ENCODE results near the gene HSD11B2.

The HSD11B2 gene

DNA sequence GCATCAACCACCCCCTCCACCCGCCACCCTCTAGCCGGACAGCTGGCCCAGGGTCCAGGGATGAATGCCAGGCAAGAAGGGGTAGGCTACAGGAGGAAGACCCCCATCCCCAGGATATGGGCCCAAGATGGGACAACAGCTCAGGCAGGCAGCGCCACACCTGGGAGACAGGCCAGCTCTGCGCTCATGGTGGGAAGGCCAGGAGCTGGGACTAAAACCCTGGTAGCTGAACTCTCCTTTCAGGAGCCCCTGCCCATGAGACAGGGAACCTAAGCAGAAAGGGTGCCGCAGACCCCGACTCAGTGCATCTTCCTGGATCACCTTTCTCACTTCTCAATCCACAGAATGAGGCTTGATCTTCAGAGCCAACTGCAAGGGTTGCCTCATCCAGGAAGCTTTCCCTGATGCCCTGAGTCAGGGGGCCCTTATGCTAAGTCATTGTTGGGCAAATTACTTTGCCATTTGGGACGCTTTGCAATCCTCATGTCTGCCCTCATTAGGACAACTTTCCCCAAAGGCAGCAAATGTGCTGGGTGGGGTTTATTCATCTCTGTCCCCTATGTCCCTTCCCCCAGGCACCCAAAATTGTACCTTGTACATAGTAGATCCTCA, 23.6 kb upstream of the HSD11B2 start:
- Histone ChIP-seq H3K9me3 (ENCODE audit: insufficient read depth, low read length, severe bottlenecking) (no peaks in the 10 kb centered on the region), H4K20me1 (ENCODE audit: insufficient read depth, low read length) (no peaks in the 10 kb centered on the region), H3K27me3 (ENCODE audit: insufficient read depth, low read length, poor library complexity) (peaks cover 10% of the 10 kb centered on the region), H3K4me3 (ENCODE audit: low read depth in 1 of 2, low read length in 2 of 2) (no peak overlapping the region), H3K27ac (ENCODE audit: low read length) (no peak overlapping the region), H3K79me2 (ENCODE audit: insufficient read depth, low read length) (no peaks in the 10 kb centered on the region), H3K36me3 (ENCODE audit: insufficient read depth, low read length) (no peaks in the 10 kb centered on the region), H3K9ac (ENCODE audit: low read depth, low read length) (no peak overlapping the region), H3K4me2 (ENCODE audit: insufficient read depth, low read length) (no peak overlapping the region), H2AFZ (ENCODE audit: low read depth, low read length) (no peak overlapping the region; the same call in 1 of the 2 replicates), H3K4me1 (ENCODE audit: insufficient read depth, low read length) (no peaks in the 10 kb centered on the region)
- DNase-seq (no peak), ATAC-seq (ENCODE audit: insufficient read depth, low read depth) (no peak)
- TF ChIP-seq, protein P1, sequence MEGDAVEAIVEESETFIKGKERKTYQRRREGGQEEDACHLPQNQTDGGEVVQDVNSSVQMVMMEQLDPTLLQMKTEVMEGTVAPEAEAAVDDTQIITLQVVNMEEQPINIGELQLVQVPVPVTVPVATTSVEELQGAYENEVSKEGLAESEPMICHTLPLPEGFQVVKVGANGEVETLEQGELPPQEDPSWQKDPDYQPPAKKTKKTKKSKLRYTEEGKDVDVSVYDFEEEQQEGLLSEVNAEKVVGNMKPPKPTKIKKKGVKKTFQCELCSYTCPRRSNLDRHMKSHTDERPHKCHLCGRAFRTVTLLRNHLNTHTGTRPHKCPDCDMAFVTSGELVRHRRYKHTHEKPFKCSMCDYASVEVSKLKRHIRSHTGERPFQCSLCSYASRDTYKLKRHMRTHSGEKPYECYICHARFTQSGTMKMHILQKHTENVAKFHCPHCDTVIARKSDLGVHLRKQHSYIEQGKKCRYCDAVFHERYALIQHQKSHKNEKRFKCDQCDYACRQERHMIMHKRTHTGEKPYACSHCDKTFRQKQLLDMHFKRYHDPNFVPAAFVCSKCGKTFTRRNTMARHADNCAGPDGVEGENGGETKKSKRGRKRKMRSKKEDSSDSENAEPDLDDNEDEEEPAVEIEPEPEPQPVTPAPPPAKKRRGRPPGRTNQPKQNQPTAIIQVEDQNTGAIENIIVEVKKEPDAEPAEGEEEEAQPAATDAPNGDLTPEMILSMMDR (IDR thresholded peaks at IDR 0.05; ENCODE audit: borderline replicate concordance, extremely low read depth, low read length, poor library complexity, severe bottlenecking): no peak
- no peak for TF ChIP-seq EZH2 (IDR thresholded peaks at IDR 0.05; ENCODE audit: borderline replicate concordance, low read depth, low read length, severe bottlenecking)

DNA sequence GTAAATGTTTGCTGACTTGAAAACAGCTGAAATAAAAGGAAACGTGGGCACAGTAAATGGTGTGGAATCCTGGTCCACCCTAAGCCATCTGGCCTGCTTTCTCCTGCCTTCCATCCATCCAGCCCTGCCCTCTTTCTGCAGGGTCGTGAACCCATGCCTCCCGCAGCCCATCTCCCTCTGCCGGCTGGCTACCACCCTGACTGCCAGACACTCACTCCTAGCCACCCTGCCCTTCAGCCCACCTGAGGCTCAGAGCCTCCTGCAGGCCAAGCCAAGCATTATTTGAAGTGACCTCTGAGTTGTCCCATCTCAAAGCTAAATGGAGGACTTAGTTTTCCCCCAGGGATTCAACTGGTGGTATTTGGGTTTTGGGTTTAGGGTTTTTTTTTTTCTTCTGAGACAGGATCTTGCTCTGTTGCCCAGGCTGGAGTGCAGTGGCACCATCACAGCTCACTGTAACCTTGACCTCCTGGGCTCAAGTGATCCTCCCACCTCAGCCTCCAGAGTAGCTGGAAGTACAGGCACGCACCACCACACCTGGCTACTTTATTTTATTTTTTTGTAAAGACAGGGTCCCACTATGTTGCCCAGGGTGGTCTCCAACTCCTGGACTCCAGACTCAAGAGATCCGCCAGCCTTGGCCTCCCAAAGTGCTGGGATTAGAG, 23.0 kb upstream of the HSD11B2 start:
- Histone ChIP-seq H3K4me2 (ENCODE audit: insufficient read depth, low read length) (no peak overlapping the region), H3K79me2 (ENCODE audit: insufficient read depth, low read length) (no peaks in the 10 kb centered on the region), H3K27me3 (ENCODE audit: insufficient read depth, low read length, poor library complexity) (peaks cover 13% of the 10 kb centered on the region), H3K4me1 (ENCODE audit: insufficient read depth, low read length) (no peaks in the 10 kb centered on the region), H3K9me3 (ENCODE audit: insufficient read depth, low read length, severe bottlenecking) (no peaks in the 10 kb centered on the region), H4K20me1 (ENCODE audit: insufficient read depth, low read length) (no peaks in the 10 kb centered on the region), H3K27ac (ENCODE audit: low read length) (no peak overlapping the region), H3K36me3 (ENCODE audit: insufficient read depth, low read length) (no peaks in the 10 kb centered on the region), H3K9ac (ENCODE audit: low read depth, low read length) (no peak overlapping the region), H2AFZ (ENCODE audit: low read depth, low read length) (no peak overlapping the region), H3K4me3 (ENCODE audit: low read depth in 1 of 2, low read length in 2 of 2) (no peak overlapping the region)
- no peak for TF ChIP-seq EZH2 (IDR thresholded peaks at IDR 0.05; ENCODE audit: borderline replicate concordance, low read depth, low read length, severe bottlenecking)
- TF ChIP-seq, protein P1 (IDR thresholded peaks at IDR 0.05; ENCODE audit: borderline replicate concordance, extremely low read depth, low read length, poor library complexity, severe bottlenecking): no peak
- DNase-seq: no peak
- ATAC-seq (ENCODE audit: insufficient read depth, low read depth): no peak

DNA sequence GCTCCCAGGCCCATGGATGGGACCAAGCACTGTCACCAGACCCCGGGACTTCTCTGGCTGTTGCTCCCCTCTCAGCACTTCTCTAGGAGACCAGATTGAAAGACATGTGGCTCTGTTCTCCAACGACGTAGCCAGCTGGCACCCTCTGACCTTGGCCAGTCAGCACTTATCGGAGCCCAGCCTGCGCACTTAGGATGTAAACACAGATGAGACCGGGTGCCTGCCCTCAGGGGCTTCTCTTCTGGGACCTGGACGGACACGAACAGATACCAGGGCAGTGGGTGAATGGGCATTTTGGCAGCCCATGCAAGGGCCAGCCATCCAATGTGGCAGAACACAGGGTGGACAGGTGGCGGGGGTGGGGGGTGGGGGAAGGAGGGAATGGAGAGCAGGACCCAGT, 21.3 kb upstream of the HSD11B2 start:
- Histone ChIP-seq H3K9me3 (ENCODE audit: insufficient read depth, low read length, severe bottlenecking) (no peaks in the 10 kb centered on the region), H3K27me3 (ENCODE audit: insufficient read depth, low read length, poor library complexity) (peaks cover 17% of the 10 kb centered on the region), H3K27ac (ENCODE audit: low read length) (no peak overlapping the region), H3K4me3 (ENCODE audit: low read depth in 1 of 2, low read length in 2 of 2) (no peak overlapping the region), H3K4me2 (ENCODE audit: insufficient read depth, low read length) (no peak overlapping the region), H3K4me1 (ENCODE audit: insufficient read depth, low read length) (no peaks in the 10 kb centered on the region), H3K9ac (ENCODE audit: low read depth, low read length) (no peak overlapping the region), H3K79me2 (ENCODE audit: insufficient read depth, low read length) (no peaks in the 10 kb centered on the region), H3K36me3 (ENCODE audit: insufficient read depth, low read length) (no peaks in the 10 kb centered on the region), H2AFZ (ENCODE audit: low read depth, low read length) (no peak overlapping the region), H4K20me1 (ENCODE audit: insufficient read depth, low read length) (no peaks in the 10 kb centered on the region)
- no peak for DNase-seq
- TF ChIP-seq EZH2 (IDR thresholded peaks at IDR 0.05; ENCODE audit: borderline replicate concordance, low read depth, low read length, severe bottlenecking): no peak
- TF ChIP-seq, protein P1 (IDR thresholded peaks at IDR 0.05; ENCODE audit: borderline replicate concordance, extremely low read depth, low read length, poor library complexity, severe bottlenecking): no peak
- no peak for ATAC-seq (ENCODE audit: insufficient read depth, low read depth)

All from DND-41 (cell line).